GM12878 (cell line): ENCODE results near the gene LNPK. TPM values are rescaled to one million over a fixed set of nuclear protein-coding genes. Genes with fewer than 3 reads are reported as not detected.

Experiments
- ATAC-seq: fragments of 200-7000 bp; cut with Tn5 transposase; 3 replicates; pipeline ENCODE4 v1.9.1; 2020; ENCODE audit warnings: mild to moderate bottlenecking, moderate library complexity
- BruUV-seq: library from RNA; stranded (reverse); fragments of 400-500 nt; replicated peaks from 2 replicates; lab custom pipeline; 2021; lab: Mats Ljungman, UMichigan
- CTCF ChIA-PET: fragments of 300-600 bp; sonication (Branson Sonifier 250); formaldehyde crosslinking; extraction: SDS; loops from one replicate; lab custom pipeline; 2021; ENCODE audit warnings: inconsistent platforms; lab: Yijun Ruan, JAX
- POLR2A ChIA-PET: fragments of 350-600 bp; formaldehyde crosslinking; extraction: SDS; loops from one replicate; lab custom pipeline; 2021; ENCODE audit warnings: inconsistent platforms; lab: Charles Lee
- RAD21 ChIA-PET: fragments of 300-600 bp; sonication (Branson Sonifier 250); formaldehyde crosslinking; loops from one replicate; lab custom pipeline; 2023; ENCODE audit warnings: antibody characterized with exemption; ENCODE audit not compliant: unreplicated experiment; lab: Charles Lee
- SMC1A ChIA-PET: fragments of 300-600 bp; sonication (Branson Sonifier 250); formaldehyde crosslinking; loops from one replicate; lab custom pipeline; 2023; ENCODE audit not compliant: unreplicated experiment, uncharacterized antibody; lab: Charles Lee
- DNase-seq: peaks from one replicate; pipeline ENCODE4 v3.0.0-alpha.2; 2011; ENCODE audit warnings: low read depth, low spot score
- FAIRE-seq: peaks from 3 replicates; lab custom pipeline; 2011; peaks lifted over from hg19 to GRCh38; lab: Jason Lieb, UNC
- H2AFZ ChIP-seq: 2 replicates; pipeline ENCODE4 v1.6.0; 2011; ENCODE audit warnings: low read depth, low read length, control low read depth; ENCODE audit not compliant: control insufficient read depth
- H3K27ac ChIP-seq: 2 replicates; pipeline ENCODE4 v1.5.1; 2011; ENCODE audit warnings: control low read depth; ENCODE audit not compliant: control insufficient read depth, insufficient read depth
- H3K27me3 ChIP-seq, 2 experiments: replicated peaks in 1 of 2; 2 replicates each; pipeline versions ENCODE4 v1.6.0 to v1.6.1; 2011; ENCODE audit warnings: low read length in 1 of 2; ENCODE audit not compliant: control insufficient read depth in 2 of 2, insufficient read depth in 2 of 2
- H3K36me3 ChIP-seq, 2 experiments: 2 replicates each; pipeline ENCODE4 v1.5.1; 2011; ENCODE audit warnings: low read length in 1 of 2; ENCODE audit not compliant: control insufficient read depth in 2 of 2, insufficient read depth in 2 of 2
- H3K4me1 ChIP-seq: 2 replicates; pipeline ENCODE4 v1.6.1; 2011; ENCODE audit warnings: mild to moderate bottlenecking, low read length, moderate library complexity, mixed read lengths; ENCODE audit not compliant: control insufficient read depth, insufficient read depth
- H3K4me2 ChIP-seq: 2 replicates; pipeline ENCODE4 v1.6.0; 2011; ENCODE audit warnings: control low read depth; ENCODE audit not compliant: control insufficient read depth, insufficient read depth
- H3K4me3 ChIP-seq: fragments of 200-600 bp; sonication (generic); 2 replicates; pipeline ENCODE4 v1.5.1; 2016
- H3K79me2 ChIP-seq: 2 replicates; pipeline ENCODE4 v1.6.0; 2011; ENCODE audit warnings: low read length; ENCODE audit not compliant: control insufficient read depth, insufficient read depth
- H3K9ac ChIP-seq: 2 replicates; pipeline ENCODE4 v1.8.0; 2011; ENCODE audit warnings: low read length, control low read depth, mixed read lengths; ENCODE audit not compliant: control insufficient read depth, insufficient read depth
- H3K9me3 ChIP-seq: replicated peaks from 3 replicates; pipeline ENCODE4 v1.5.1; 2011; ENCODE audit warnings: mild to moderate bottlenecking, low read length; ENCODE audit not compliant: control insufficient read depth, insufficient read depth
- H4K20me1 ChIP-seq: 2 replicates; pipeline ENCODE4 v1.6.0; 2011; ENCODE audit not compliant: control insufficient read depth, insufficient read depth
- CUX1 ChIP-seq: IDR thresholded peaks from 2 replicates; pipeline ENCODE4 v1.6.1; 2012; ENCODE audit warnings: improper control_type of control experiment, low read depth, low read length; ENCODE audit not compliant: insufficient replicate concordance
- ETV6 ChIP-seq, 2 experiments: fragments of 450-650 bp in 1 of 2; IDR thresholded peaks in 1 of 2; conservative IDR thresholded peaks in 1 of 2; 2 replicates each; pipeline ENCODE4 v1.6.1; 2014; ENCODE audit warnings: antibody characterized with exemption in 1 of 2, borderline replicate concordance in 1 of 2, low read depth in 1 of 2, mild to moderate bottlenecking in 1 of 2, moderate library complexity in 1 of 2
- GATAD2B ChIP-seq: fragments of 450-650 bp; conservative IDR thresholded peaks from 2 replicates; pipeline ENCODE4 v1.6.1; 2017; ENCODE audit warnings: low read depth, mild to moderate bottlenecking, moderate library complexity
- NKRF ChIP-seq: fragments of 450-650 bp; conservative IDR thresholded peaks from 2 replicates; pipeline ENCODE4 v1.6.1; 2017; ENCODE audit warnings: mild to moderate bottlenecking, moderate library complexity
- NRF1 ChIP-seq: conservative IDR thresholded peaks from 2 replicates; pipeline ENCODE4 v1.6.1; 2011; ENCODE audit warnings: mild to moderate bottlenecking, low read depth, low read length, improper control_type of control experiment
- RB1 ChIP-seq: fragments of 450-650 bp; formaldehyde crosslinking; IDR thresholded peaks from 2 replicates; pipeline ENCODE4 v1.6.1; 2017; ENCODE audit warnings: mild to moderate bottlenecking, borderline replicate concordance
- STAT3 ChIP-seq: IDR thresholded peaks from 2 replicates; pipeline ENCODE4 v1.6.1; 2011; ENCODE audit warnings: low read depth, low read length, improper control_type of control experiment
- ZNF622 ChIP-seq: fragments of 450-650 bp; IDR thresholded peaks from 2 replicates; pipeline ENCODE4 v1.6.1; 2017; ENCODE audit warnings: mild to moderate bottlenecking, inconsistent platforms
- WGBS: methylation state at CpG from one replicate; pipeline ENCODE4 v1.1.6; 2016; ENCODE audit warnings: low lambda C conversion rate; ENCODE audit not compliant: insufficient replicate concordance, insufficient coverage; ENCODE audit errors: missing lambda C conversion rate; 5-methylcytosine and 5-hydroxymethylcytosine counted together
- in situ Hi-C: fragments of 300-500 bp; cut with MboI; formaldehyde crosslinking; loops from 9 replicates; pipeline ENCODE4 v1.14.3; 2018; ENCODE audit warnings: mixed read lengths
- intact Hi-C: fragments of 100-400 bp; cut with micrococcal nuclease; formaldehyde crosslinking; loops from one replicate; pipeline ENCODE4 v1.14.2; 2022; ENCODE audit not compliant: unreplicated experiment
- polyA plus RNA-seq, 11 experiments: library from polyadenylated mRNA; depleted of rRNA in 4 of 11; unstranded in 6 of 11; stranded (reverse) in 5 of 11; fragments of >200 nt; fragmentation: Nextera tagmentation in 4 of 11; fragmentation: Illumina TruSeq in 1 of 11; extraction: Ambion mirVana in 4 of 11; extraction: Trizol in 1 of 11; gene quantifications; 1 replicate in 1 of 11; 2 replicates in 10 of 11; pipeline versions ENCODE4 v1.2.1 to v1.2.3, GENCODE V29; 2011 to 2016; ENCODE audit warnings: inconsistent platforms in 2 of 11, missing spikeins in 2 of 11, low read depth in 1 of 11
- total RNA-seq, 4 experiments: library from RNA; depleted of rRNA in 3 of 4; stranded (reverse); fragments of >200 nt in 3 of 4; fragmentation: Illumina TruSeq in 1 of 4; extraction: Trizol in 1 of 4; gene quantifications; 2 replicates each; pipeline versions ENCODE4 v1.2.1 to v1.2.3, GENCODE V29; 2013 to 2021
- TF ChIP-seq, protein P1 (sequence below): fragments of 450-650 bp; formaldehyde crosslinking; IDR thresholded peaks from 2 replicates; pipeline ENCODE4 v1.5.0; 2022; ENCODE audit warnings: mild to moderate bottlenecking, missing genetic modification characterization

Gene LNPK
- total and polyA plus RNA-seq, 10 of the 15 experiments (the other 5 are each of a cell fraction or from before 2014, with no cell fraction given) = 3.2 to 30.0 (median 15.6) TPM

DNA sequence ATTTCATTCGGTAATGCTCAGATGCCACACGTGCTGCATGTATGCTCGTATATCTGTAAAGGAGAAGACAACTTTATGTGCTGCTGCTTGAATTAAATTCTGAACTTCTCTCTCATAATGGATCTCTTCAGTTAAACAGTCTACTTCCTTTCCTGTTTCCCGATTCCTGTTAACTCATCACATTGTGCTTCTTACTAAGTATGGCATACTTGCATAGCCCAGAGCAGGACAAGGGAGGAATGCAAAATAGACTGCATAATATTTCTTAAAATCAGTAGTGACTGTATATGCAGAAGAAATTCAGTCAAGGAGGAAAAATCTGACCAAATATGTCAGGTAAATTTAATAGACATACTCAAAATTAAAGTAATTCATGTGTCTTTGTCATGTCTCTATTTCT lies 23.9 kb upstream of the LNPK start (continued):
- no peak for TF ChIP-seq CUX1

GRCh38 chr2:176024083-176024482 lies 22.0 kb upstream of the LNPK start:
- Histone ChIP-seq H3K4me1 (no peaks in the 10 kb centered on the region), H3K79me2 (no peaks in the 10 kb centered on the region), H3K9ac (no peak overlapping the region), H3K27ac (no peak overlapping the region), H3K27me3 (peaks cover 0 to 3% of the 10 kb centered on the region in 2 experiments; a peak in 2 of 4 replicates), H2AFZ (no peak overlapping the region), H3K4me2 (no peak overlapping the region), H3K36me3 (no peaks in the 10 kb centered on the region), H4K20me1 (no peaks in the 10 kb centered on the region), H3K4me3 (no peak overlapping the region), H3K9me3 (no peaks in the 10 kb centered on the region)
- no peak for FAIRE-seq
- ChIA-PET RAD21 (no interaction called here), SMC1A (interaction anchor here (0.7 to 0.9 kb wide), 2 partner anchors 23 to 471 kb away, joined by 3 read pairs; no protein-coding TSS in a partner anchor), CTCF (no interaction called here), POLR2A (no interaction called here)
- intact Hi-C loops (no loop called here), in situ Hi-C loops (no loop called here)
- 19% methylated on average over 2 of the region's 2 CpGs for WGBS
- no peak for DNase-seq
- BruUV-seq = no TSS peak
- no peak for ATAC-seq
- TF ChIP-seq GATAD2B (no peak), NRF1 (no peak), ZNF622 (no peak), STAT3 (no peak), RB1 (no peak), ETV6 (conservative IDR thresholded peaks at IDR 0.05 in 1 of 2, IDR thresholded peaks at IDR 0.05 in 1 of 2; ENCODE audit: borderline replicate concordance in 1 of 2, low read depth in 1 of 2) (no peak), NKRF (no peak)
- TF ChIP-seq, protein P1, sequence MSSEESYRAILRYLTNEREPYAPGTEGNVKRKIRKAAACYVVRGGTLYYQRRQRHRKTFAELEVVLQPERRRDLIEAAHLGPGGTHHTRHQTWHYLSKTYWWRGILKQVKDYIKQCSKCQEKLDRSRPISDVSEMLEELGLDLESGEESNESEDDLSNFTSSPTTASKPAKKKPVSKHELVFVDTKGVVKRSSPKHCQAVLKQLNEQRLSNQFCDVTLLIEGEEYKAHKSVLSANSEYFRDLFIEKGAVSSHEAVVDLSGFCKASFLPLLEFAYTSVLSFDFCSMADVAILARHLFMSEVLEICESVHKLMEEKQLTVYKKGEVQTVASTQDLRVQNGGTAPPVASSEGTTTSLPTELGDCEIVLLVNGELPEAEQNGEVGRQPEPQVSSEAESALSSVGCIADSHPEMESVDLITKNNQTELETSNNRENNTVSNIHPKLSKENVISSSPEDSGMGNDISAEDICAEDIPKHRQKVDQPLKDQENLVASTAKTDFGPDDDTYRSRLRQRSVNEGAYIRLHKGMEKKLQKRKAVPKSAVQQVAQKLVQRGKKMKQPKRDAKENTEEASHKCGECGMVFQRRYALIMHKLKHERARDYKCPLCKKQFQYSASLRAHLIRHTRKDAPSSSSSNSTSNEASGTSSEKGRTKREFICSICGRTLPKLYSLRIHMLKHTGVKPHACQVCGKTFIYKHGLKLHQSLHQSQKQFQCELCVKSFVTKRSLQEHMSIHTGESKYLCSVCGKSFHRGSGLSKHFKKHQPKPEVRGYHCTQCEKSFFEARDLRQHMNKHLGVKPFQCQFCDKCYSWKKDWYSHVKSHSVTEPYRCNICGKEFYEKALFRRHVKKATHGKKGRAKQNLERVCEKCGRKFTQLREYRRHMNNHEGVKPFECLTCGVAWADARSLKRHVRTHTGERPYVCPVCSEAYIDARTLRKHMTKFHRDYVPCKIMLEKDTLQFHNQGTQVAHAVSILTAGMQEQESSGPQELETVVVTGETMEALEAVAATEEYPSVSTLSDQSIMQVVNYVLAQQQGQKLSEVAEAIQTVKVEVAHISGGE = no peak
